Skeletal muscle tissue (tissue), 4 donors: Measurements from ENCODE around the gene CATSPERD. TPM values are rescaled to one million over a fixed set of nuclear protein-coding genes. Genes with fewer than 3 reads are reported as not detected.
A peak's percentile ranks its signal among the peaks of the same experiment; 100 is the strongest.

Experiments used
- H3K27ac ChIP-seq: one replicate; pipeline ENCODE4 v1.7.0; 2013; ENCODE audit warnings: mild to moderate bottlenecking, low read depth, low read length, inconsistent platforms
- H3K27me3 ChIP-seq, 3 donors: one replicate each; pipeline ENCODE4 v1.7.0; 2013; ENCODE audit warnings: low read length in 3 of 3; ENCODE audit not compliant: control insufficient read depth in 3 of 3, insufficient read depth in 3 of 3
- H3K36me3 ChIP-seq, 3 donors: one replicate each; pipeline ENCODE4 v1.7.0; 2013; ENCODE audit warnings: low read length in 3 of 3; ENCODE audit not compliant: control insufficient read depth in 3 of 3, insufficient read depth in 3 of 3
- H3K4me1 ChIP-seq, 3 donors: one replicate each; pipeline ENCODE4 v1.7.0; 2013; ENCODE audit warnings: low read length in 3 of 3, mild to moderate bottlenecking in 3 of 3; ENCODE audit not compliant: control insufficient read depth in 3 of 3, insufficient read depth in 3 of 3
- H3K4me3 ChIP-seq, 3 donors: one replicate each; pipeline ENCODE4 v1.7.0; 2013; ENCODE audit warnings: low read length in 3 of 3
- H3K9ac ChIP-seq, 3 donors: one replicate each; pipeline ENCODE4 v1.7.0; 2013; ENCODE audit warnings: low read length in 3 of 3, mild to moderate bottlenecking in 3 of 3, moderate library complexity in 2 of 3, low read depth in 1 of 3
- H3K9me3 ChIP-seq, 3 donors: one replicate each; pipeline ENCODE4 v1.7.0; 2013; ENCODE audit warnings: low read length in 3 of 3; ENCODE audit not compliant: control insufficient read depth in 3 of 3
- total RNA-seq: library from RNA; depleted of rRNA; stranded (reverse); fragments of >200 nt; gene quantifications from one replicate; pipeline ENCODE4 v1.2.3, GENCODE V29; 2014
- donor health status: Osteomylitis.

The CATSPERD gene
- total RNA-seq, 1 donor from 2014 or later = not detected

GRCh38 chr19:5677580-5677979 is 42.9 kb upstream of the CATSPERD start:
- peak overlapping the region in 1 of 3 donors; percentile 33 for H3K9ac ChIP-seq
- H3K27ac ChIP-seq = no peak overlapping the region
- H3K4me3 ChIP-seq = no peak overlapping the region
- H3K4me1 ChIP-seq = peaks cover 27 to 55% (median 31%) of the 10 kb centered on the region in 3 donors
- H3K9me3 ChIP-seq = no peaks in the 10 kb centered on the region
- peaks cover 5 to 7% (median 6%) of the 10 kb centered on the region in 3 donors for H3K36me3 ChIP-seq
- H3K27me3 ChIP-seq = no peaks in the 10 kb centered on the region

- Histone ChIP-seq H3K4me1 (peaks cover 27 to 55% (median 29%) of the 10 kb centered on the region in 3 donors), H3K4me3 (no peak overlapping the region), H3K27ac (no peak overlapping the region), H3K36me3 (peaks cover 5 to 7% (median 6%) of the 10 kb centered on the region in 3 donors), H3K27me3 (no peaks in the 10 kb centered on the region), H3K9me3 (no peaks in the 10 kb centered on the region), H3K9ac (peak overlapping the region in 1 of 3 donors; percentile 33)
Observed at GRCh38 chr19:5678071-5678718, 42.2 kb upstream of the CATSPERD start.

- Histone ChIP-seq H3K27ac (peak overlapping the region; percentile 92), H3K4me3 (peak overlapping the region; percentile 97 to 99 (median 99)), H3K27me3 (no peaks in the 10 kb centered on the region), H3K4me1 (peaks cover 27 to 55% (median 29%) of the 10 kb centered on the region in 3 donors), H3K36me3 (peaks cover 5 to 7% (median 6%) of the 10 kb centered on the region in 3 donors), H3K9me3 (no peaks in the 10 kb centered on the region), H3K9ac (peak overlapping the region; percentile 97 to 99 (median 99))
Observed at GRCh38 chr19:5679289-5680083, 41.0 kb upstream of the CATSPERD start.

- H3K4me3 ChIP-seq = peak overlapping the region; percentile 97 to 99 (median 99)
- no peaks in the 10 kb centered on the region for H3K9me3 ChIP-seq
- H3K4me1 ChIP-seq = peaks cover 27 to 54% (median 29%) of the 10 kb centered on the region in 3 donors
- H3K9ac ChIP-seq = peak overlapping the region; percentile 97 to 99 (median 99)
- H3K27ac ChIP-seq = peak overlapping the region; percentile 92
- no peaks in the 10 kb centered on the region for H3K27me3 ChIP-seq
- peaks cover 5 to 7% (median 6%) of the 10 kb centered on the region in 3 donors for H3K36me3 ChIP-seq
Observed at GRCh38 chr19:5680084-5680436, 40.4 kb upstream of the CATSPERD start.

GRCh38 chr19:5680437-5681368 is 39.7 kb upstream of the CATSPERD start, which contains the start of the genes HSD11B1L and MICOS13:
Gene HSD11B1L (plus strand): TSS chr19:5681027. CDS start chr19:5684833, 3,806 bp downstream.
Gene MICOS13 (minus strand): TSS chr19:5680516. CDS start chr19:5680486, 30 bp downstream.
- peaks cover 26 to 48% (median 29%) of the 10 kb centered on the region in 3 donors for H3K4me1 ChIP-seq
- H3K9me3 ChIP-seq = no peaks in the 10 kb centered on the region
- no peaks in the 10 kb centered on the region for H3K27me3 ChIP-seq
- peak within 1 kb of the TSS; percentile 97 to 99 (median 99) for H3K4me3 ChIP-seq
- peak within 1 kb of the TSS; percentile 92 for H3K27ac ChIP-seq
- H3K9ac ChIP-seq = peak within 1 kb of the TSS; percentile 97 to 99 (median 99)
- peaks cover 5 to 7% (median 6%) of the 10 kb centered on the region in 3 donors for H3K36me3 ChIP-seq

GRCh38 chr19:5681391-5682106 is 38.9 kb upstream of the CATSPERD start:
- H3K4me1 ChIP-seq = peaks cover 17 to 46% (median 24%) of the 10 kb centered on the region in 3 donors
- peaks cover 5 to 7% (median 6%) of the 10 kb centered on the region in 3 donors for H3K36me3 ChIP-seq
- H3K27ac ChIP-seq = no peak overlapping the region
- H3K27me3 ChIP-seq = no peaks in the 10 kb centered on the region
- H3K4me3 ChIP-seq = peak overlapping the region; percentile 97 to 99 (median 99)
- H3K9ac ChIP-seq = peak overlapping the region; percentile 72 to 99 (median 97)
- H3K9me3 ChIP-seq = no peaks in the 10 kb centered on the region

GRCh38 chr19:5682107-5682482 is 38.3 kb upstream of the CATSPERD start:
- H3K9me3 ChIP-seq = no peaks in the 10 kb centered on the region
- no peaks in the 10 kb centered on the region for H3K27me3 ChIP-seq
- no peak overlapping the region for H3K27ac ChIP-seq
- H3K36me3 ChIP-seq = peaks cover 5 to 7% (median 6%) of the 10 kb centered on the region in 3 donors
- H3K4me3 ChIP-seq = no peak overlapping the region
- H3K4me1 ChIP-seq = peaks cover 16 to 40% (median 18%) of the 10 kb centered on the region in 3 donors
- no peak overlapping the region for H3K9ac ChIP-seq

- H3K27me3 ChIP-seq = no peaks in the 10 kb centered on the region
- no peak overlapping the region for H3K9ac ChIP-seq
- no peaks in the 10 kb centered on the region for H3K36me3 ChIP-seq
- no peak overlapping the region for H3K4me3 ChIP-seq
- H3K9me3 ChIP-seq = no peaks in the 10 kb centered on the region
- H3K4me1 ChIP-seq = peaks cover 16 to 39% (median 21%) of the 10 kb centered on the region in 3 donors
- no peak overlapping the region for H3K27ac ChIP-seq
Observed at GRCh38 chr19:5683177-5683886, 37.1 kb upstream of the CATSPERD start.
